Adipose tissue (tissue), 3 donors: ENCODE data around the gene SMIM1. TPM values are rescaled to one million over a fixed set of nuclear protein-coding genes. Genes with fewer than 3 reads are reported as not detected.

ENCODE experiments used
- H3K27ac ChIP-seq: one replicate; pipeline ENCODE4 v1.5.1; 2013; ENCODE audit warnings: low read depth, low read length
- WGBS, 3 donors: extraction: QIAGEN DNeasy Blood & Tissue Kit; methylation state at CpG; one replicate each; pipeline ENCODE4 v1.1.7; 2013; 5-methylcytosine and 5-hydroxymethylcytosine counted together
- polyA plus RNA-seq, 3 donors: library from polyadenylated mRNA; stranded (reverse); fragments of 200-250 nt; gene quantifications; one replicate each; pipeline ENCODE4 v1.2.3, GENCODE V29; 2013
- donor health status: healthy with polysubstance abuse.
- donor health status: Bipolar disorder and iron deficiency.
- donor health status: healthy.

SMIM1 gene
- polyA plus RNA-seq, 3 donors = 1.8 to 8.2 (median 3.7) TPM

DNA sequence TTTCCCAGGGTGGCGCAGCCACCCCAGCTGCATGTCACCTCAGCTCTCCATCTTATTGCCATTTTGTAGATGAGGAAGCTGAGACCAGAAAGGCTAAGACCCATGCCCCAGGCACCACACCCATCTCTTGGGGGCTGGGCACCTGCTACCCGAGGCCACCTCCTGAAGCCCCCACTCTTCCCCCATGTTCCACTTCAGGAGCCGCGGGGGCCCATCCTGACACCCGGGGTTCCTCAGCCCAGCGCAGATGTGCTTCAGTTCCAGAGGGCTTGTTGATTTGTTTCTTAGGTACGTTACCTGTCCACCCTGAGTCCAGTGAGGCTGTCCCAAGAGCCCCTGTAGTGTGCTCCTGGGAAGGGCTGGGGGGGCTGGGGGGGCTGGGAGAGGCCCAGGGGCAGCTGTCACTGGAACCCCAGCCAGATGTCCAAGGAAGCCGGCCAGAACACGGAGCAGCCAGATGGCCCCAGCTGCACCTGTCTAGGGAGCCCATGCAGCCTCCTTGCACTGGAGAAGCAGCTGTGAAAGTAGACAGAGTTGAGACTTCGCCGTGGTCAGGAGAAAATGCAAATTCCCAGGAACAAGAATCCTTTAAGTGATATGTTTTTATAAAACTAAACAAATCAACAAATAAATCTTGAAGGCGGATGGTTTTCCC, 37.4 kb upstream of the SMIM1 start:
- no peak overlapping the region for H3K27ac ChIP-seq
- WGBS, 3 donors = 87 to 91% (median 87%) methylated on average over 12 of the region's 12 CpGs

DNA sequence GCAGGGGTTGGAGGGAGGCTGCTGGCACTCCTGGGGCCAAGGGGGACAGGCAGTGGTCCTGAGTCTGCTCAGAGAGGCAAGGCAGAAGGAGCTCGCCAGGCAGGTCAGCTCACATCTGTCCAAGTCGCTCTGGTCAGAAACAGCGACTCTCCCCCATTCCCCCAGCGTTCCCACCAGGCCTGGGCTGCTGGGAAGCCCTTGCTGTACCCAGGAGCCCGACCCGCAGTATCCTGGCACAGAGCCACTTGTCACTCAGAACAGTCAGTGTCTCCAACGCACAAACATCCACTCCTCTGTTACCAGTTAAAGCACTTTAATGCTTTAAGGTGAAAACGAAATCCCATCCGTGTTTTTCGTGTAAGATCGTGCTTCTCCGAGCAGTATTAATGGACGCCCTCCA, 36.9 kb upstream of the SMIM1 start:
- 79 to 90% (median 89%) methylated on average over 13 of the region's 13 CpGs for WGBS, 3 donors
- H3K27ac ChIP-seq = no peak overlapping the region

DNA sequence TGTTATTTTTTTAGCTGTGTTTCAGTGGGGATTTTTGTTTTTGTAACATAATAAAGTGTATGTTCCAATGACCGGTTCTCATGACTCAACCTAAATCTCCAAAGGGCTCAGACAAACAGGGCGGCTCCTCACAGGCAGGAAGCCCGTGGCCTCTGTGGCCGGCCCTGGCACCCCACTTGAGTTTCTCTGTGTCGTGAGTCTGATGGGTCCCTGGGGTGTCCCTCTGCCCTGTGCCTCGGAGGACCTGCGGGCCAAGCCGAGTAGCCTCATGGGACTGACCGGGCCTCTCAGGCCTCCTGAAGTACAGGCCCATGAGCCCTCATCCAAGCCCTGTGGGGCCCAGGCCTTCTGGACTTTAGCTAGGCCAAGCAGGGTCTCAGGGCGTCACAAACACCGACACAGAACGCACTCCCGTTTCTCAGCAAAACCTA, 36.4 kb upstream of the SMIM1 start:
- WGBS, 3 donors = 85 to 91% (median 85%) methylated on average over 13 of the region's 13 CpGs

DNA sequence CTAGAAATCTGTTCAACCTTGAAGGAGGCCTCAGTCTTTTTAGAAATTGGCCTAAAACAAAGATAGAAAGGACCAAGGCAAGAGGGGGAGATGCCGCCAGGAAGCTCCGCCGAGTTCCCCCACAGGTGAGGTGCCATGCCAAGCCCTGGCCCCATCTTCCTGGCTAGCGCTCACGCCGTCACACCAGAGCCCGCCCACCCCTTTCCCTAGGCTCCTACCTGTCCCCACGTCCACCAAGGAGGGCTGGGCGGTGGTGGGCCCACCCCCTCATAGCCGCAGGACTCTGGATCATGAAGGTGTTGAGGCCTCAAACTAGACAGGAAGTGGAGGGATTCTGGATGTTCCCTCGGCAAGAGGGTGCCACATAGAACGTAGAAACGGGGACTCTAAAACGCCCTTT, 35.8 kb upstream of the SMIM1 start:
- WGBS, 3 donors = 86 to 90% (median 89%) methylated on average over 14 of the region's 14 CpGs

More for the DNA sequence above, 36.4 kb upstream of the SMIM1 start:
- H3K27ac ChIP-seq = no peak overlapping the region

DNA sequence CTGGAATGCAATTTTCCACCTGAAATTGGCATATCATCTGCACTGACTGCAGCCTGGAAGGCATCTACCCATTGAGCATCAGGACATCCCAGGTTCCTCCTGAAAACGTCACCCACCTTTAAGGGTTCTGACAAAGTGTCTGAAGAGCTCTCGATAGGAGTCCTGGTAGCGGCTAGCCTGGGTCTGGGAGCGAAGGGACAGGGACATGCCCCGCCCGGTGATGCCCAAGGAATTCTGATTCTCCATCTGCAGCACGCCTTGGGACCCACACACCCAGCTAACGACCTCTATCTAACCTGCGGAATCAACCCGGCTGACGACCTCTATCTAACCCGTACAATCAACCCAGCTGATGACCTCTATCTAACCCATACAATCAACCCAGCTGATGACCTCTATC, 33.6 kb upstream of the SMIM1 start:
- H3K27ac ChIP-seq = no peak overlapping the region
- 93 to 94% (median 94%) methylated on average over 12 of the region's 12 CpGs for WGBS, 3 donors

More for the DNA sequence above, 35.8 kb upstream of the SMIM1 start:
- no peak overlapping the region for H3K27ac ChIP-seq

DNA sequence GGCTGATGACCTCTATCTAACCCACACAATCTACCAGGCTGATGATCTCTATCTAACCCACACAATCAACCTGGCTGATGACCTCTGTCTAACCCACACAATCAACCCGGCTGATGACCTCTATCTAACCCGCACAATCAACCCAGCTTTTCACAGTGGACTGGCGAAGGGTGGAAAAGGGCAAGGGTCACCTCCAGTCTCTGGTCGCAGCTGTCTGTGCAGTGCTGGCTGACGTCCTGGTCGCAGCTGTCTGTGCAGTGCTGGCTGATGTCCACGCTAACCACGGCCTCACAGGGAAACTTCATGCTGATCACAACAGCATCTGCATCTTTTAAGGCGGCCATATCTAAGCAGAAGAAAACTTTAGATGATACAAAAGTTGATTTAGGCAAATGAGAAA, 32.5 kb upstream of the SMIM1 start:
- WGBS, 3 donors = 87 to 91% (median 90%) methylated on average over 9 of the region's 9 CpGs
- H3K27ac ChIP-seq = no peak overlapping the region

DNA sequence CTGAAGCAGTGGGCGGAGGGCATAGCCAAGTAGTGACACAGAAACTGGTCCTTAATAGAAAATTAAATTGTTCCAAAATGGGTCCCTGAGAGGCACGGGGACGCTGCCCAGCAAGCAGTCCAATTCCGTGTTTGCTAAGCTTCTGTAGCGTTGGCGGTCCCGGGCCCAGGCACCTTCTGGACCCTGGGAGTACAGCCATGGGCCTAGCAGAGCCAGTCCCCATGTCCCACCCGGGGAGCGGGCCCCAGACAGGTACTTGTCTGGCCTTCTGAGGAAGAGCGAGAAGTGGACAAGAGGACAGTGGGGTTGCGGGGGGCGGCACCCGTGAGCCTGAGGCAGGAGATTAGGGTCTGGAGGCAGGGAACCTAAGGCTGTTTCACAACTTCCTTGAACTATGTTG, 31.8 kb upstream of the SMIM1 start:
- no peak overlapping the region for H3K27ac ChIP-seq
- WGBS, 3 donors = 94 to 96% (median 95%) methylated on average over 13 of the region's 13 CpGs

DNA sequence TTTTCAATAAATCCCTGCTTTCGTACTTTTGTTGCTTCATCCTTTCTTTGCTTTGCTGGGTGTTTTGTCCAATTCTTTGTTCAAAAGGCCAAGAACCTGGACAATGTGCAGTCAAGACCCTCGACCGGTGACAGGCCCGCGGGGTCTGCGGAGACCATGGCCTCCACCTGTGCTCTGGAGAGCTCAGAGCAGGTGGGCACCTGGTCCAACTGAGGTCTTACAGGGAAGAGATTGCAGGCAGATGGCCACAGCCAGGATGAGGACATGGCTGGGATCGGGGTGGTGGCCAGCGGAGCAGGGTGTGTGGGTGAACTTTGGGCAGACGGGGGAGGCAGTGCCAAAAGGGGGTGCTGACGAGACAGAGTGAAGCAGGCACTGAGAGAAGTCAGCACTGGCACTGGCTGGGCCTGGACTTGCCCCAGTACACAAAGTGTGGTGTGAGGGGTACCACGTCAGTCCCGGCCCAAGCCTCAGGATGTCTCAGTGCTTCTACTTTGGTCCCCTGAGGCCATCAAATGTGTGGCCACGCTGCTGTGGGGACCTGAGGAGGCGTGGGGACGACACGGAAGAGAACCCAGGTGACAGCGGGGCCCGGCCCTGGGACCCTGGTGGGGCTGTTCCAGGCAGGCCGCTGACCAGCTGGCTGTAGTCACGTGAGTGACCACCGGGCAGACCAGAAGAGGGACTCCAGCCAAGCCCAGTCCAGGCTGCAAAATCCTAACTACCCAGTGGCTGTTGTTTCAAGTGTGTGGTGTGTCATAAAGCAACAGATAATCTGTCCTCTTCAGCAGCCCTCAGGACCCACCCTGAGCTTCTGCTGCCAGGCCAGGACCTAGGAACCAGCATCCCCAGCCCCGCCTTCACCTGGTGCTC, 30.7 kb upstream of the SMIM1 start:
- H3K27ac ChIP-seq = no peak overlapping the region
- 91 to 93% (median 92%) methylated on average over 22 of the region's 22 CpGs for WGBS, 3 donors

DNA sequence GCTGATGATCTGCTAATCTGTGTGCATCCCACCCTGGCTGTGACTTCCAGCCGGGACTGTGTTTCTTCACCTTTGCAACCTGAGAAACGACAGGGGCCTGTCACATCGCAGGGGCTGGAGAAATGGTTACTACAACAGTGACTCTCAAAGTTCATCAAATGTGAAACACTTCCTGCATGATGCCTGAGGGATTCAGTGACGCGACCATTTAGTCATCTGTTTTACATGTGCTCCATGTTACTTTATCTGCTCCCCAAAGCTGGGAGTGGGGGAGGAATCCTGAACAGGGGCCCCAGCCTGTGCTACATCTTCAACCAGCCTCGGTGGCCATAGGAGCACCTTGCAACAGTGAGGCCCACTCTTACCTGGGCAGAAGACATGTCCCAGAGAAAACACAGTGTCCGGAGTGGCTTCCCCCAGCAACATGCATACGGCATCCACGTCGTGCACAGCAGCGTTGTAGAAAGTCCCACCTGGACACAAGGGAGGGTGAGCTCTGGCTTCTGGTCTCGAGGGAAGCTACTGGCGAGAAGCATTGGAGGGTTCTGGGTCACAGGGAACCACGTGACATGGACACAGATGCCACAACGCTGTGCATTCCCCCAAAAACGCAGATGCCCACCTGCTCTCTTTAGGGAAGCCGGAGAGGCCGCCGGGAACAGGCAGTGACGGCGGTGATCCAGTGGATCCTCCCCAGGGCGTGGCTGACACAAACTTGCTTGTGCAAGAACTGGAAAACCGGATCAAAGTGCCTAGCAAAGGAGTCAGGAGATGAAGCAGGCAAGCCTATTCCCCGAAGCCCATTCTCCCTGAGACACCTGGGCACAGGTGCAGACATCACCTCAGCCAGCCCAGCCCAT, 29.9 kb upstream of the SMIM1 start:
- no peak overlapping the region for H3K27ac ChIP-seq
- 84 to 87% (median 84%) methylated on average over 24 of the region's 24 CpGs for WGBS, 3 donors

DNA sequence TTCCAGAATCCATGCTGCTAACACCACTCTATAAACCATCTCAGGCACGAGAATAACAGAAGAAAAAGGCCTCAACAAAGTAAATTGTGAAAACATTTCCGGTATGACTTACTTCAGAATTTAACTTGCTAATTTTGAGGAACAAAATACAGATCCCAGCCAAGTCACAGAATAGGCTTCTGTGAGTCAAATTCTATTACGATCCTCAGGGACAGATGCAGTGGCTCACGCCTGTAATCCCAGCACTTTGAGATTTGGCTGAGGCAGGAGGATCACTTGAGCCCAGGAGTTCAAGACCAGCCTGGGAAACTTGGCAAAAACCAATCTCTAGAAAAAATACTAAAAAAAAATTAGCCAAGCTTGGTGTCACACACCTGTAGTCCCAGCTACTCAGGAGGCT, 29.1 kb upstream of the SMIM1 start:
- H3K27ac ChIP-seq = no peak overlapping the region
- 65 to 82% (median 65%) methylated on average over 4 of the region's 4 CpGs for WGBS, 3 donors

DNA sequence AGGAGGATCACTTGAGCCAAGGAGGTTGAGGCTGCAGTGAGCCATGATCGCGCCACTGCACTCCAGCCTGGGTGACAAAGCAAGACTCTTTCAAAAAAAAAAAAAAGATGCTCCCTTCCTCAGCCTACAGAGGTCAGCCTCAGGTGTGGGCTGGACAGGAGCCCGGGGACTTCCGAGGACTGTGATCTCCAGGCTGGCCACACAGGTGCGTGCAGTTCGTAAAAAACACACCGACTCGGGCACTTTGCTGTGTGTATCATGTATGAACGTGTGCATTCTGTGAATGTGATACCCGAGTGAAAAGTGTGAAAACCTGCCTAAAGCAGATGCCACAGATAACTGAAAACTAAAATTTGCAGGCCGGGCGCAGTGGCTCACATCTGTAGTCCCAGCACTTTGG, 28.7 kb upstream of the SMIM1 start:
- H3K27ac ChIP-seq = no peak overlapping the region
- WGBS, 3 donors = 88 to 94% (median 90%) methylated on average over 12 of the region's 12 CpGs

DNA sequence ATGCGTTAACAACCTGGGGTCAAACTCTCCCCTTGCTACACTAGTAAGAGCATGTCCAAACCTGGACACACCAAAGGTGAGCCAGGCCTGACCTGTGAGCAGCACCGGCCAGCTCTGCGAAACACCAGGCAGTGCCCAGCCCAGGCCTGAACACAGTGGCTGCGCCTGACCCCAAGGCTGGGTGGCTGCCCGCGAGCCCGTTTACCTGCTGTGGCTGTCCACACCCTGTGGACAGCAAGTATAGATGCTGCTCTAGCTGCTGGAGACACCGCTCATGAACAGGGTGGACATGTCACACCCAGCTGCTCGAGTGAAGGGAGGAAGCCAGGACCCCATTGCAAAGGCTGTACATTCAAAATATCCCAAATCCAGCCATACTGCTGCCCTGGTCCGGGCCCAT, 27.9 kb upstream of the SMIM1 start:
- no peak overlapping the region for H3K27ac ChIP-seq
- 93 to 94% (median 94%) methylated on average over 10 of the region's 10 CpGs for WGBS, 3 donors

DNA sequence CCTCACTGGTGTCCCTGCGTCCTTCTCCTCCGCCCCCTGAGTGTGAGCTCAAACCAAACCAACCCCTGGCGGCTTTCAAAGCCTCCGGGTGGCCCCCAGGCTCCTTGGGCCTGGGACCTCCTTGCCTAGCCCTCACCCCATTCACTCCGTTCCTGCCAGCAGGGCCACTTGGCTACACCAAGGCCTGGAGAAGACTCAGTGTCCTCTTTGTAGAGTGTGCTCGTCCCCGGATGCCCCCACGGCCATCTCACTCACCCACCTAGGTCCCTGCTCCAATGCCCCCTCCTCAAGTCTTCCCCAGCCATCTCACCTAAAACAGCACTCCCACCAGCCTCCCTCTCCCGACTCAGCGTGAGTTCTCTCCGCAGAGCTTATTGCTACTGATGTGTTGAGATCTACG, 27.5 kb upstream of the SMIM1 start:
- 91 to 93% (median 92%) methylated on average over 12 of the region's 12 CpGs for WGBS, 3 donors
- H3K27ac ChIP-seq = no peak overlapping the region

DNA sequence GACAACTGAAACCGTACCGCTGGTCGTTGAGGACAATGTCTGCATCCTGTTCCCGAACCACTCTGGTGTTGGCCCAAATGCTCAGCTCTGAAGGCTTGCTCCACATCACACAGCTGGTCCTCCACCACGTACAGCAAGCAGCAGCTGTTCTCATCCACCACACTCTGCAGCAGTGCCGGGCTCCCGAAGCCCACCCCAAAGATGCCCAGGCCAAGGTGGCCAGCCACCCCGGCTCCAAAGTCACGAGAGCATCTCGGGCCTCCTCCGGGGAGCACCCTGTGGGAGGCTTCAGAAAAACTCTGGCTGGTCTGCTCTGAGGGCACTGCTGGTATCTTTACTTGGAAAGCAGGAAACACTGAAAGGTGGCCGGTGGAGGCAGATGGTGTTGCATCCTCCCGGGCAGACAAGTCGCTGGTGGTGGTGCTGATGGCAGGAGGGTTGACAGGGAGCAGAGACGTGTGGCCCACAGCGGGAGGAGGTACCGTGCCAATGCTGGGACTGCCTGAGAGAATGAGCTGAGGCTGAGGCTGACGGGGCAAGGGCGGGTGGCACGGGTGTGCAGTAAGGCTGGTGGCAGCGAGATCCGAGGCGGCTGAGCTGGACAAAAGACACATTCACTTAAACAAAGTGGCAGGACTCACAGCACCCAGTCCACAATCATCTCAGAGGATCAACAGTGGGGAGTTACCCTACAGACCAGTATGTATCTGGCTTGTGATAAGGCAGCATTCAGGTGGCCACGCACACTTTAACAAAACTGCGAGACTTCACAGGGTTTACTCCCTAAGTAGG, 26.8 kb upstream of the SMIM1 start:
- H3K27ac ChIP-seq = no peak overlapping the region
- 79 to 82% (median 82%) methylated on average over 25 of the region's 25 CpGs for WGBS, 3 donors

DNA sequence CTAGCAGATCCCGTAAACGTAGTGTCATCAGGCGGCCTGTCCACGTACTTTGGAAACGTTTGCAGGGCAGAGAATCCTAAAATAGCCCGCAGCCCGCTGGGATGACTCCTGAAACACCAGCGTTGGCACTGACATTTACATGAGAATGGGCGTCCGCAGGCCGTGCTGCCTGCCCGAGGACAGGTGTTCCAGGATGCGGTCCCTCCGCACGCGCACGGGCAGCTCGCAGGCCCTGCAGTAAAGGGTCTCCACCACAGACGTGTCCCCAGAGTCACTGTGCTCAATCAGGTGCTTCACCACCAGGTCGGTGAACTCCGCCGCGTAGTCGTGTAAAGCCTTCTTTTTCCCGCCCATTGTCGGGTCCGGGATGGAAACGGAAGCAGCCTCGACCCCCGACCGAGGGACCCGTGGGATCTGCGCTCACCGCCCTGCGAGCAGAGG, 26.1 kb upstream of the SMIM1 start:
- H3K27ac ChIP-seq = no peak overlapping the region
- 11 to 30% (median 27%) methylated on average over 35 of the region's 35 CpGs for WGBS, 3 donors

DNA sequence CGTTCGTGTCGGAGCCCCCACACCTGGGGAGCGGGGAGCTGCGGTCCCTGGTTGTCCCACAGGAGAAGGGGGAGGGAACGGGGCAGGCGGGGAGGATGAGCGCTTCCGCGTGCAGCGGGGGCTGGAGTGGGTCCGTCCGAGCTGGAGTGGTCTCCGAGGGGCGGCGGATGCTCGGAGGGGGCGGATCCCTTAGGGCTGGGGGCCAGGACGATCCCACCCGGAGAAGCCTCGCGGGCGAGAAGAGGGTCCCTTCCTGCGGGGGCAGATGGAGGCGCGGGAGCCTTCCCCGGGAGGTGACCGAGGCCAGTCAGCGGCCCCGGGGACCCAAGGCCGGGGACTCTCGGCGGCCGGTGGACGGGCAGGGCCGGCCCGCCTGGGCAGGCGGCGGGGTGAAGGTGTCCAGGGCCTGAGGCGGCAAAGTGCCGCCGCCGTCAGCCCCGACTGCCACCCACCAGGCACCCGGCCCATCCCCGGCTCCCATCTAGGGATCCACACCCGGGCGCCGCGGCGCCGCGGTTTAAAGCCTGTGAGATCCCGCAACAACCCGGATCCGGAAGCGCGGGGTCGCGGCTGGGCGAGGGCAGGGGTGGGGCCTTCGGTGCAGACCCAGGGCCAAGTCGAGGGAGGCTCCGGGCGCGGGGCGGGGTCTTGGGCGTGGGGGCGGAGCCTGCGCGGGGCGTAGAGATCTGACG, 25.6 kb upstream of the SMIM1 start:
- H3K27ac ChIP-seq = no peak overlapping the region
- 1 to 2% (median 2%) methylated on average over 60 to 73 of the region's 73 CpGs for WGBS, 3 donors

DNA sequence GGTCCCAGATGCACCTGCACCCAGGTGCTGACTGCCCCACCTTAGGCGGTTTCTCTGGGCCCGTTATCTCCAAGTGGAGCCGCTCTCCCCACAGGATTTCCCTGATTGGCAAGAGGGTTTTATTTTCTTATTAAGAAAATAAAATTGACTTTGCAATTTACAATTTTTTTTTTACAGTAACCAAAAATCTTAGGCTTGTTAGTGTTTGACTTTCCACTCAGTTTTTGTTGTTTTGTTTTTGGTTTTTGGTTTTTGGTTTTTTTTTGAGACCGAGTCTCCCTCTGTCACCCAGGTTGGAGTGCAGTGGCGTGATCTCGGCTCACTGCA, 25.1 kb upstream of the SMIM1 start:
- 38 to 42% (median 42%) methylated on average over 6 of the region's 6 CpGs for WGBS, 3 donors
- H3K27ac ChIP-seq = no peak overlapping the region

DNA sequence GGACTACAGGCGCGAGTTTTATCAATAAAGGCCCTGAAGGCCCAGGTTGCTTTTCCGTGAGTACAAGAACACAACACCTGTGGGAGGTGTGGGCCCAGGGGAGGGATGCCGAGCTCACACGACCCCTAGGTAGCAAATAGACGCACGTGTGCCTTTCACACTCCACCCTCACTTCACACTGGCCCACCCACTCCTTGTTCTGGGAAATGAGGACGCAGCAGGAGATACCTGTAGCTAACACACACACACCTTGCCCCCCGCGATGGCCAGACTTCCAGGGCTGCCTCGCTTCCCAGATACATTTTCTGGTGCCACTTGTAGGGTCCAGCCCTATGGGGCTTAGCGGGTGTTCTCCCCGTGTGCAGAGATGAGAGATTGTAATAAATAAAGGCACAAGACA, 24.6 kb upstream of the SMIM1 start:
- WGBS, 3 donors = 65 to 84% (median 79%) methylated on average over 13 of the region's 13 CpGs
- H3K27ac ChIP-seq = no peak overlapping the region
